GM12878 (cell line): ENCODE measurements around the gene CHMP3. TPM values are rescaled to one million over a fixed set of nuclear protein-coding genes. Genes with fewer than 3 reads are reported as not detected.

ENCODE experiments used
- ATAC-seq: fragments of 200-7000 bp; cut with Tn5 transposase; 3 replicates; pipeline ENCODE4 v1.9.1; 2020; ENCODE audit warnings: mild to moderate bottlenecking, moderate library complexity
- BruUV-seq: library from RNA; stranded (reverse); fragments of 400-500 nt; replicated peaks from 2 replicates; lab custom pipeline; 2021; lab: Mats Ljungman, UMichigan
- CTCF ChIA-PET: fragments of 300-600 bp; sonication (Branson Sonifier 250); formaldehyde crosslinking; extraction: SDS; loops from one replicate; lab custom pipeline; 2021; ENCODE audit warnings: inconsistent platforms; lab: Yijun Ruan, JAX
- POLR2A ChIA-PET: fragments of 350-600 bp; formaldehyde crosslinking; extraction: SDS; loops from one replicate; lab custom pipeline; 2021; ENCODE audit warnings: inconsistent platforms; lab: Charles Lee
- RAD21 ChIA-PET: fragments of 300-600 bp; sonication (Branson Sonifier 250); formaldehyde crosslinking; loops from one replicate; lab custom pipeline; 2023; ENCODE audit warnings: antibody characterized with exemption; ENCODE audit not compliant: unreplicated experiment; lab: Charles Lee
- SMC1A ChIA-PET: fragments of 300-600 bp; sonication (Branson Sonifier 250); formaldehyde crosslinking; loops from one replicate; lab custom pipeline; 2023; ENCODE audit not compliant: unreplicated experiment, uncharacterized antibody; lab: Charles Lee
- DNase-seq: peaks from one replicate; pipeline ENCODE4 v3.0.0-alpha.2; 2011; ENCODE audit warnings: low read depth, low spot score
- FAIRE-seq: peaks from 3 replicates; lab custom pipeline; 2011; peaks lifted over from hg19 to GRCh38; lab: Jason Lieb, UNC
- H2AFZ ChIP-seq: 2 replicates; pipeline ENCODE4 v1.6.0; 2011; ENCODE audit warnings: low read depth, low read length, control low read depth; ENCODE audit not compliant: control insufficient read depth
- H3K27ac ChIP-seq: 2 replicates; pipeline ENCODE4 v1.5.1; 2011; ENCODE audit warnings: control low read depth; ENCODE audit not compliant: control insufficient read depth, insufficient read depth
- H3K27me3 ChIP-seq, 2 experiments: replicated peaks in 1 of 2; 2 replicates each; pipeline versions ENCODE4 v1.6.0 to v1.6.1; 2011; ENCODE audit warnings: low read length in 1 of 2; ENCODE audit not compliant: control insufficient read depth in 2 of 2, insufficient read depth in 2 of 2
- H3K36me3 ChIP-seq, 2 experiments: 2 replicates each; pipeline ENCODE4 v1.5.1; 2011; ENCODE audit warnings: low read length in 1 of 2; ENCODE audit not compliant: control insufficient read depth in 2 of 2, insufficient read depth in 2 of 2
- H3K4me1 ChIP-seq: 2 replicates; pipeline ENCODE4 v1.6.1; 2011; ENCODE audit warnings: mild to moderate bottlenecking, low read length, moderate library complexity, mixed read lengths; ENCODE audit not compliant: control insufficient read depth, insufficient read depth
- H3K4me2 ChIP-seq: 2 replicates; pipeline ENCODE4 v1.6.0; 2011; ENCODE audit warnings: control low read depth; ENCODE audit not compliant: control insufficient read depth, insufficient read depth
- H3K4me3 ChIP-seq: fragments of 200-600 bp; sonication (generic); 2 replicates; pipeline ENCODE4 v1.5.1; 2016
- H3K79me2 ChIP-seq: 2 replicates; pipeline ENCODE4 v1.6.0; 2011; ENCODE audit warnings: low read length; ENCODE audit not compliant: control insufficient read depth, insufficient read depth
- H3K9ac ChIP-seq: 2 replicates; pipeline ENCODE4 v1.8.0; 2011; ENCODE audit warnings: low read length, control low read depth, mixed read lengths; ENCODE audit not compliant: control insufficient read depth, insufficient read depth
- H3K9me3 ChIP-seq: replicated peaks from 3 replicates; pipeline ENCODE4 v1.5.1; 2011; ENCODE audit warnings: mild to moderate bottlenecking, low read length; ENCODE audit not compliant: control insufficient read depth, insufficient read depth
- H4K20me1 ChIP-seq: 2 replicates; pipeline ENCODE4 v1.6.0; 2011; ENCODE audit not compliant: control insufficient read depth, insufficient read depth
- CBX3 ChIP-seq: fragments of 200-600 bp; sonication (generic); IDR thresholded peaks from 2 replicates; pipeline ENCODE4 v1.6.1; 2016; ENCODE audit warnings: low read depth, borderline replicate concordance
- ESRRA ChIP-seq: IDR thresholded peaks from 2 replicates; pipeline ENCODE4 v1.6.1; 2012; ENCODE audit warnings: mild to moderate bottlenecking, low read length, improper control_type of control experiment
- IKZF1 ChIP-seq: fragments of 450-650 bp; conservative IDR thresholded peaks from 2 replicates; pipeline ENCODE4 v1.6.1; 2017; ENCODE audit warnings: antibody characterized with exemption, mild to moderate bottlenecking
- NR2C1 ChIP-seq: fragments of 450-650 bp; IDR thresholded peaks from 2 replicates; pipeline ENCODE4 v1.6.1; 2017; ENCODE audit warnings: antibody characterized with exemption, mild to moderate bottlenecking, moderate library complexity
- NRF1 ChIP-seq: conservative IDR thresholded peaks from 2 replicates; pipeline ENCODE4 v1.6.1; 2011; ENCODE audit warnings: mild to moderate bottlenecking, low read depth, low read length, improper control_type of control experiment
- RELA ChIP-seq: fragments of 450-650 bp; IDR thresholded peaks from 2 replicates; pipeline ENCODE4 v1.8.0; 2014; ENCODE audit warnings: borderline replicate concordance; ENCODE audit not compliant: partially characterized antibody
- RUNX3 ChIP-seq: IDR thresholded peaks from 2 replicates; pipeline ENCODE4 v1.6.1; 2012; ENCODE audit warnings: low read length, inconsistent platforms
- SKIL ChIP-seq: fragments of 450-650 bp; IDR thresholded peaks from 2 replicates; pipeline ENCODE4 v1.6.1; 2017; ENCODE audit warnings: mild to moderate bottlenecking, low read depth, inconsistent platforms; ENCODE audit not compliant: poor library complexity, severe bottlenecking
- WGBS: methylation state at CpG from one replicate; pipeline ENCODE4 v1.1.6; 2016; ENCODE audit warnings: low lambda C conversion rate; ENCODE audit not compliant: insufficient replicate concordance, insufficient coverage; ENCODE audit errors: missing lambda C conversion rate; 5-methylcytosine and 5-hydroxymethylcytosine counted together
- in situ Hi-C: fragments of 300-500 bp; cut with MboI; formaldehyde crosslinking; loops from 9 replicates; pipeline ENCODE4 v1.14.3; 2018; ENCODE audit warnings: mixed read lengths
- intact Hi-C: fragments of 100-400 bp; cut with micrococcal nuclease; formaldehyde crosslinking; loops from one replicate; pipeline ENCODE4 v1.14.2; 2022; ENCODE audit not compliant: unreplicated experiment
- polyA plus RNA-seq, 11 experiments: library from polyadenylated mRNA; depleted of rRNA in 4 of 11; unstranded in 6 of 11; stranded (reverse) in 5 of 11; fragments of >200 nt; fragmentation: Nextera tagmentation in 4 of 11; fragmentation: Illumina TruSeq in 1 of 11; extraction: Ambion mirVana in 4 of 11; extraction: Trizol in 1 of 11; gene quantifications; 1 replicate in 1 of 11; 2 replicates in 10 of 11; pipeline versions ENCODE4 v1.2.1 to v1.2.3, GENCODE V29; 2011 to 2016; ENCODE audit warnings: inconsistent platforms in 2 of 11, missing spikeins in 2 of 11, low read depth in 1 of 11
- total RNA-seq, 4 experiments: library from RNA; depleted of rRNA in 3 of 4; stranded (reverse); fragments of >200 nt in 3 of 4; fragmentation: Illumina TruSeq in 1 of 4; extraction: Trizol in 1 of 4; gene quantifications; 2 replicates each; pipeline versions ENCODE4 v1.2.1 to v1.2.3, GENCODE V29; 2013 to 2021

CHMP3 gene
- total and polyA plus RNA-seq, 10 of the 15 experiments (the other 5 are each of a cell fraction or from before 2014, with no cell fraction given), result 22.5 to 56.8 (median 32.5) TPM

GRCh38 chr2:86522711-86523110 is 40.5 kb downstream of the CHMP3 start:
- no peaks in the 10 kb centered on the region for H4K20me1 ChIP-seq
- no peaks in the 10 kb centered on the region for H3K79me2 ChIP-seq
- no peaks in the 10 kb centered on the region for H3K27me3 ChIP-seq
- H3K9ac ChIP-seq, result no peak overlapping the region
- H3K27ac ChIP-seq, result no peak overlapping the region
- H3K36me3 ChIP-seq, result no peaks in the 10 kb centered on the region; a peak in 1 of 4 replicates
- ChIA-PET POLR2A (no interaction called here), CTCF (no interaction called here), SMC1A (no interaction called here), RAD21 (no interaction called here)
- no peaks in the 10 kb centered on the region for H3K4me1 ChIP-seq
- ATAC-seq (no peak), FAIRE-seq (no peak), DNase-seq (no peak)
- BruUV-seq, result no TSS peak
- intact Hi-C loops, result no loop called here
- H2AFZ ChIP-seq, result no peak overlapping the region
- in situ Hi-C loops, result no loop called here
- 93% methylated on average over 2 of the region's 2 CpGs for WGBS
- no peak overlapping the region for H3K4me2 ChIP-seq
- TF ChIP-seq RUNX3, result no peak
- no peak for TF ChIP-seq RELA
- no peaks in the 10 kb centered on the region; the same call in 1 of the 3 replicates for H3K9me3 ChIP-seq
- no peak overlapping the region for H3K4me3 ChIP-seq

DNA sequence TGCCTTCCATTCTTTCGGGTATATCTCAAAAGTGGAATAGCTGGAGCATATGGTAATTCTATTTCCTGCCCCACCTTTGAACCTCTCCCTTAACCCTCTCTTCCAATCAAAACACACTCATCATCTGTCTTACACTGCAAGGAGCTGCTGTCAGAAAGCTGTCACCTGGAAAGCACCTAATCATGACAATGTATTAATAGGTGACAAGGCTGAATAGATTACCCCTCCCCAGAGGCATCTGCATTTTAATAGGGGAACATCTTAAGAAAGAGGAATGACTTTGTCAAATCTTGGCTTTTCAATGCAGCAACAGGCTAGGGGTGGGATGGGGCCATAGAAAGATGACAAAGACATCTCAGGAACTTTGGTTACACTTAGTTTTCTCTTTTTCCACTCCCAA is 41.3 kb downstream of the CHMP3 start:
- Histone ChIP-seq H3K79me2 (no peaks in the 10 kb centered on the region), H3K27me3 (no peaks in the 10 kb centered on the region), H3K4me3 (no peak overlapping the region), H4K20me1 (no peaks in the 10 kb centered on the region), H3K36me3 (no peaks in the 10 kb centered on the region; a peak in 1 of 4 replicates), H3K9ac (no peak overlapping the region), H3K4me2 (no peak overlapping the region), H3K27ac (no peak overlapping the region), H3K9me3 (no peaks in the 10 kb centered on the region; the same call in 1 of the 3 replicates), H2AFZ (no peak overlapping the region), H3K4me1 (no peaks in the 10 kb centered on the region)
- POLR2A ChIA-PET, result no interaction called here
- BruUV-seq, result no TSS peak
- no peak for FAIRE-seq
- TF ChIP-seq IKZF1 (no peak), NRF1 (no peak), SKIL (no peak), CBX3 (no peak), ESRRA (no peak), NR2C1 (no peak)
- RAD21 ChIA-PET, result no interaction called here
- in situ Hi-C loops, result no loop called here
- no peak for DNase-seq
- CTCF ChIA-PET, result no interaction called here
- intact Hi-C loops, result no loop called here
- SMC1A ChIA-PET, result no interaction called here
- no peak for ATAC-seq
- 95% methylated on average over 1 of the region's 1 CpG for WGBS
